ENCODE data around the gene B4GALT6. TPM values are rescaled to one million over a fixed set of nuclear protein-coding genes. Genes with fewer than 3 reads are reported as not detected.
A peak's percentile ranks its signal among the peaks of the same experiment; 100 is the strongest.

Gene B4GALT6
- total RNA-seq, 1 donor from 2014 or later = 7.4 TPM

GRCh38 chr18:31636387-31636786 is 48.0 kb downstream of the B4GALT6 start:
- no peak for TF ChIP-seq CTCF (conservative IDR thresholded peaks at IDR 0.05; ENCODE audit: low read depth, low read length)
- DNase-seq (ENCODE audit: low read depth) = no peak
- no peak overlapping the region for H3K4me3 ChIP-seq (ENCODE audit: low read depth, low read length)

- no peak for TF ChIP-seq CTCF (conservative IDR thresholded peaks at IDR 0.05; ENCODE audit: low read depth, low read length)
- H3K4me3 ChIP-seq (ENCODE audit: low read depth, low read length) = no peak overlapping the region
- DNase-seq (ENCODE audit: low read depth) = no peak
These were observed 50.1 kb downstream of the B4GALT6 start for GRCh38 chr18:31634331-31634713.

- DNase-seq (ENCODE audit: low read depth) = no peak
- H3K4me3 ChIP-seq (ENCODE audit: low read depth, low read length) = no peak overlapping the region
- TF ChIP-seq CTCF (conservative IDR thresholded peaks at IDR 0.05; ENCODE audit: low read depth, low read length) = no peak
These were observed 50.7 kb downstream of the B4GALT6 start for GRCh38 chr18:31633392-31634330.

- no peak overlapping the region for H3K4me3 ChIP-seq (ENCODE audit: low read depth, low read length)
- TF ChIP-seq CTCF (conservative IDR thresholded peaks at IDR 0.05; ENCODE audit: low read depth, low read length) = no peak
- DNase-seq (ENCODE audit: low read depth) = no peak
These were observed 52.0 kb downstream of the B4GALT6 start for GRCh38 chr18:31632356-31632755.

- no peak for TF ChIP-seq CTCF (conservative IDR thresholded peaks at IDR 0.05; ENCODE audit: low read depth, low read length)
- H3K4me3 ChIP-seq (ENCODE audit: low read depth, low read length) = no peak overlapping the region
- no peak for DNase-seq (ENCODE audit: low read depth)
These were observed 52.9 kb downstream of the B4GALT6 start for GRCh38 chr18:31631526-31631925.

GRCh38 chr18:31630549-31630948 is 53.8 kb downstream of the B4GALT6 start:
- no peak overlapping the region for H3K4me3 ChIP-seq (ENCODE audit: low read depth, low read length)
- TF ChIP-seq CTCF (conservative IDR thresholded peaks at IDR 0.05; ENCODE audit: low read depth, low read length) = no peak
- DNase-seq (ENCODE audit: low read depth) = no peak

- H3K4me3 ChIP-seq (ENCODE audit: low read depth, low read length) = no peak overlapping the region
- TF ChIP-seq CTCF (conservative IDR thresholded peaks at IDR 0.05; ENCODE audit: low read depth, low read length) = peak; percentile 35
These were observed 58.0 kb downstream of the B4GALT6 start for GRCh38 chr18:31626409-31626808.

More at GRCh38 chr18:31626409-31626808, 58.0 kb downstream of the B4GALT6 start:
- no peak for DNase-seq (ENCODE audit: low read depth)
